ENCODE results near the gene CIB2. TPM values are rescaled to one million over a fixed set of nuclear protein-coding genes. Genes with fewer than 3 reads are reported as not detected.

Gene CIB2
- total and polyA plus RNA-seq, 7 donors = 2.4 to 18.0 (median 6.0) TPM

DNA sequence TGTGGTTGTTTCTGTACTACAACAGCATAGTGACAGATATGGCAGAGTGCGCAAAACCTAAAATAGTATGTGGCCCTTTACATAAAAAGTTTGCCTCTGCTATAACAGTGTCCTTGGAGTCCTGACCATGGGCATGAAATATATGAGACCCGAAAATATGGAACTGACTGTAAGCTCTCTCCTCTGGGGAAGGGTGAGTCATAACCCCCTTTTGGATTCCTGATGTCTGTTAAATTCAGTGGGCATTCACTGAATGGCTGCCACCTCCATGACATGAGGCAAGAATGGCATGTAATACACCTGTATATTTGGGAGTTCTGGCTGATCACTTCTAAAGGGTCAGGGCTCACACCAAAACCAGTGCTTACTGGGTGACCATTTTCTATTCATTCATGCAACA lies 59.9 kb downstream of the CIB2 start:
- Histone ChIP-seq H3K4me1 (peaks cover 74% of the 10 kb centered on the region), H3K9me3 (no peaks in the 10 kb centered on the region), H3K27ac (peak overlapping the region; percentile 50), H3K36me3 (ENCODE audit: insufficient read depth in 1 of 2, low read depth in 1 of 2) (no peaks in the 10 kb centered on the region), H3K4me3 (no peak overlapping the region), H3K27me3 (ENCODE audit: insufficient read depth in 3 of 3, low read length in 2 of 3) (no peaks in the 10 kb centered on the region)
- TF ChIP-seq, protein P1, sequence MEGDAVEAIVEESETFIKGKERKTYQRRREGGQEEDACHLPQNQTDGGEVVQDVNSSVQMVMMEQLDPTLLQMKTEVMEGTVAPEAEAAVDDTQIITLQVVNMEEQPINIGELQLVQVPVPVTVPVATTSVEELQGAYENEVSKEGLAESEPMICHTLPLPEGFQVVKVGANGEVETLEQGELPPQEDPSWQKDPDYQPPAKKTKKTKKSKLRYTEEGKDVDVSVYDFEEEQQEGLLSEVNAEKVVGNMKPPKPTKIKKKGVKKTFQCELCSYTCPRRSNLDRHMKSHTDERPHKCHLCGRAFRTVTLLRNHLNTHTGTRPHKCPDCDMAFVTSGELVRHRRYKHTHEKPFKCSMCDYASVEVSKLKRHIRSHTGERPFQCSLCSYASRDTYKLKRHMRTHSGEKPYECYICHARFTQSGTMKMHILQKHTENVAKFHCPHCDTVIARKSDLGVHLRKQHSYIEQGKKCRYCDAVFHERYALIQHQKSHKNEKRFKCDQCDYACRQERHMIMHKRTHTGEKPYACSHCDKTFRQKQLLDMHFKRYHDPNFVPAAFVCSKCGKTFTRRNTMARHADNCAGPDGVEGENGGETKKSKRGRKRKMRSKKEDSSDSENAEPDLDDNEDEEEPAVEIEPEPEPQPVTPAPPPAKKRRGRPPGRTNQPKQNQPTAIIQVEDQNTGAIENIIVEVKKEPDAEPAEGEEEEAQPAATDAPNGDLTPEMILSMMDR (IDR thresholded peaks at IDR 0.05) = no peak
- DNase-seq (no peak), ATAC-seq (peak in 1 of 4 donors; percentile 18)
- 54 to 82% (median 66%) methylated on average over 2 of the region's 2 CpGs for WGBS, 3 donors
- intact Hi-C loops (cut with DNase I) = no loop called here

DNA sequence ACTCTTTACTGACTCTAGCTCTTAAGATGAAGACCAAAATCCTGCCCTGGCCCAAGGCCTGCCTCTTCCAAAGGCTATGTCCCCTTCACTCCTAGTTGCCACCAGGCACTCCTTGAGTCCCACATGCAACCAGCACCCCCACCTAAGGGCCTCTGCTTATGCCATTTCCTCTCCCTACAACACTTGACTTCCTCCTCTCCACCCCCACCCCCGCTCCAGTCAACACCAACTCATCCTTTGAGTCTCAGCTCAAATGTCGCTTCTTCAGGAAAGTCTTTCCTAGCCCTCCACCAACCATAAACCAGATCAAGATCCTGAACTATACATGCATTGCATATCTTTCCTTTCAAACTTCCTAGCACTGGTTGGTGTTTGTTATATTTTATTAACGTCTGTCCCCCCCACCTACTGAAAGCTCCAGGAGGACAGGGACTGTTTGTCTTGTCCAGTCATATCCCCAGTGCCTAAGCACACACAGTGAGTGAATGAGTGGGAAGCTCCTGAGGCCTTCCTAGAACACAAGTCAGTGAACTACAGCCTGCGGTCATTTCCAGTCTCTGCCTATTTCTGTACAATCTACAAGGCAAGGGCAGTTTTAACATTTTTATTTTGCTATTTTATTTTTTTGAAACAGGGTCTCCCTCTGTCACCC lies 61.1 kb downstream of the CIB2 start:
- peaks cover 78% of the 10 kb centered on the region for H3K4me1 ChIP-seq
- H3K27me3 ChIP-seq (ENCODE audit: insufficient read depth in 3 of 3, low read length in 2 of 3) = no peaks in the 10 kb centered on the region
- H3K27ac ChIP-seq = peak overlapping the region; percentile 56
- H3K4me3 ChIP-seq = no peak overlapping the region
- TF ChIP-seq, protein P1 (IDR thresholded peaks at IDR 0.05) = no peak
- intact Hi-C loops (cut with DNase I) = no loop called here
- no peak for ATAC-seq
- no peak for DNase-seq
- 77 to 84% (median 80%) methylated on average over 4 of the region's 4 CpGs for WGBS, 3 donors
- H3K9me3 ChIP-seq = no peaks in the 10 kb centered on the region
- no peaks in the 10 kb centered on the region for H3K36me3 ChIP-seq (ENCODE audit: insufficient read depth in 1 of 2, low read depth in 1 of 2)

DNA sequence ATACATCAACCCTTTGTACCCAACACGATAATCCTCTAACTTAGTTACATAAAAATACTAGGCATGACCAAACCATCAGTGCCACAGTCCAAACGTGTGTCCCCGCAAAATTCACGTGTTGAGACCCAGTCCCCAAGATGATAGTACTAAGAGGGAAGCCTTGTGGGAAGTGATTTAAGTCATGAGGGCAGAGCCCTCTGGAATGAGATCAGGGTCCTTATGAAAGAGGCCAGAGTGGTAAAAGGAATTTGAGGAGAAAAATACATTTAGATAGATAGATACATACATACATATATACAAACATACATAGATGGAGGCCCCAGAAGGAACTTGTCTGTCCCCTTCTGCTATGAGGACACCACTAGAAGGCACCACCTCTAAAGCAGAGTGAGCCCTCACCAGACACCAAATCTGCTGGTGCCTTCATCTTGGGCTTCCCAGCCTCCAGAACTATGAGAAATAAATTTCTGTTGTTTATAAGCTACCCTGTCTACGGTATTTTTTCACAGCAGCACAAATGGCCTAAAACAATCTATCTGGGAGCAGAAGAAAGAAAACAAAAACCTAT lies 61.7 kb downstream of the CIB2 start:
- peak overlapping the region; percentile 56 for H3K27ac ChIP-seq
- H3K27me3 ChIP-seq (ENCODE audit: insufficient read depth in 3 of 3, low read length in 2 of 3) = no peaks in the 10 kb centered on the region
- ATAC-seq (no peak), DNase-seq (no peak)
- WGBS, 3 donors = 68 to 75% (median 72%) methylated on average over 5 of the region's 5 CpGs
- no peak overlapping the region for H3K4me3 ChIP-seq
- intact Hi-C loops (cut with DNase I) = loop anchor here in 1 of 2 donors (5.0 kb wide), 1 partner anchor 47 kb away; no protein-coding TSS in a partner anchor
- H3K36me3 ChIP-seq (ENCODE audit: insufficient read depth in 1 of 2, low read depth in 1 of 2) = no peaks in the 10 kb centered on the region
- TF ChIP-seq, protein P1 (IDR thresholded peaks at IDR 0.05) = no peak
- H3K9me3 ChIP-seq = no peaks in the 10 kb centered on the region
- H3K4me1 ChIP-seq = peaks cover 85% of the 10 kb centered on the region

DNA sequence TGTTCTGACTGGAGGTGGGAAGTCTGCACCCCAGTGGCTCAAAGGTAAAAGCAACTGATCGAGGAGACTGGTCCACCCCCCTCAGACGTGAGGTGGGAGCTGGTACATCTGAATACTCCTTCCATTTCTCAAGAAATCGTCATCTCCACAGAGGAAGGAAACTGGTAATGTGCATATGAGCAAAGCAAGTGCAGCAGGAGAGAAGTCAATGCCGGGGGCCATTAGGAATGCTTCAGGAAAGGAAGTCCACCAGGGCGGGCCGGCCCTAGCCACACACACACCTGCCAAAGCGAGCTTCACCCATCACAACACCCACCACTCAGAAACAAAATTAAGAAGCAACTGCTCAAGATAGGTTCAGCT lies 62.2 kb downstream of the CIB2 start:
- no peak for ATAC-seq
- no peaks in the 10 kb centered on the region for H3K36me3 ChIP-seq (ENCODE audit: insufficient read depth in 1 of 2, low read depth in 1 of 2)
- TF ChIP-seq, protein P1 (IDR thresholded peaks at IDR 0.05) = no peak
- intact Hi-C loops (cut with DNase I) = loop anchor here in 1 of 2 donors (5.0 kb wide), 1 partner anchor 47 kb away; no protein-coding TSS in a partner anchor
- no peaks in the 10 kb centered on the region for H3K27me3 ChIP-seq (ENCODE audit: insufficient read depth in 3 of 3, low read length in 2 of 3)
- H3K9me3 ChIP-seq = no peaks in the 10 kb centered on the region
- H3K27ac ChIP-seq = peak overlapping the region; percentile 56
- WGBS, 3 donors = 59 to 68% (median 62%) methylated on average over 7 of the region's 7 CpGs
- no peak for DNase-seq
- H3K4me1 ChIP-seq = peaks cover 89% of the 10 kb centered on the region
- H3K4me3 ChIP-seq = peak overlapping the region; percentile 20

All from psoas muscle (tissue), 8 donors.